ENCODE data around the gene ARL16. TPM values are rescaled to one million over a fixed set of nuclear protein-coding genes. Genes with fewer than 3 reads are reported as not detected.

ARL16 gene
- 39.8 TPM for total RNA-seq

GRCh38 chr17:81683584-81684441 lies at the start of gene ARL16, which contains the start of gene HGS:
TSS of gene ARL16 (minus strand) at chr17:81683797. CDS start at chr17:81683753, 44 bp downstream.
TSS of gene HGS (plus strand) at chr17:81684011. CDS start at chr17:81684067, 56 bp downstream.

DNA sequence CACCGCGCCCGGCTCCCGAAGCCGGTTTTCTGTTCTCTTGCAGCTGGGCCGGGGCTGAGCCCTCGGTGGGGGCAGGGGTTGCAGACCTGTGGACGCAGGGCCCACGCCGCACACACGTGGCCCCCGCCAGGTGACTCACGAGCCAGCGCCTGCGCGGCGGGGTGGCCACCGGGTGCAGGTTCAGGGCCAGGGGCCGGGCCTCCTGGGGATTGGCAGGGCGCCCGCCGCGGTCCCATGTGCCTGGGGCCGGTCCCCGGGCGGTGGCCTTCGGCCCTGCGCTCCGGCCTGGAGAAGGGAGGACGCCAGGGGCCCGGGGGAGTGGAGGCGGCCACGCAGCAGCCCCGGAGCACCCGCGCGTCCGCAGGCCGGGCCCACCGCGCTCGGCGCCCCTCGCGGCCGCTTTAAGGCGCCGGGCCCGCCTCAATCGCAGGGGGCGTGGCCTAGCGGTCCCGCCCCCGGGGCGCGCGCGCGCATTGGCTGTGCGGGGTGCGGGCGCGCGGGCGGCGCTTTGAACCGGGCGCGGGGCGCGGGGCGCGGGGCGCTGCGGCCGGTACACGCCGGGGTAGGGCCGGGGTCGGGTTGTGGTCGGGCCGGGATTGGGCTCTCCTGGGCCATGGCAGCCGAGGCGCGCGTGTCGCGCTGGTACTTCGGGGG lies 28.3 kb upstream of the ARL16 start, which contains the start of gene SLC25A10:
TSS of gene SLC25A10 (plus strand) at position 471 of the 654 bp plus-strand sequence. CDS start at position 614, 143 bp downstream.

DNA sequence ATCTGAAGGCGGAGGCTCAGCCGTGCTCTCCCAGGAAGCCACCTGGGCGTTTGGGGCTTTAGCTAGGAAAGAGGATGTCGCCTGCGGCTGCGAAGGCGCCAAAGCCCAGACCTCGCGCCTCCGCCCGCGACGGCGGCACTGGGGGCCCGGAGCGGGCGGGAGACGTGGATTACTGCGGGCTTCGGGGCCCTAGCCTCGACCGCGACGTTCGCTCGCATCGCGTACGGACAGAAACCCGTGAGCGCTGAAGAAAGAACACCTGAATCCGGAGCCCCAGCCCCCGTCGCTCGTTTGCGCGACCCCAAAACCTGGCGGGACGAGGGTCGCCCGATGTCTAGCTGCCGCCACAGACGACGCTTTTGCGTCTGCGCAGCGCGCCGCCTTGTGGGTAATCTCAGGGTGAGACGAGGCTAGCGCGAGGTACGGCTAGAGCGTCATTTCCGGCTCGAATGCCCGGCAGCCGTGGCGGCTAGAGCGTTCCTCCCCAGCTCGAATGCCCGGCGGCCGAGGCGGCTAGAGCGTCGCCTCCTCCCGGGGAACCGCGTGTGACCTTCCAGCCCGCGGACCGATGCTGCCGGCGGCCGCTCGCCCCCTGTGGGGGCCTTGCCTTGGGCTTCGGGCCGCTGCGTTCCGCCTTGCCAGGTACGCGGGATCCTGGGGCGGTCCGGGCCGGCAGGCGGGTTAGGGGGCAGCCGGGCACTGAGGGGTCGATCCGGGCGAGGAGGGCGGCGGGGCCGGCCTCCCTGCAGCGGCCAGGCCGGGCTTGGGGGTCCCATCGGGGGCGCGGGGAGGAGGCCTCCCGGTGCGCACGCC lies 19.5 kb upstream of the ARL16 start, which contains the start of gene MRPL12:
TSS of gene MRPL12 (plus strand) at position 434 of the 813 bp plus-strand sequence. CDS start at position 569, 135 bp downstream.

DNA sequence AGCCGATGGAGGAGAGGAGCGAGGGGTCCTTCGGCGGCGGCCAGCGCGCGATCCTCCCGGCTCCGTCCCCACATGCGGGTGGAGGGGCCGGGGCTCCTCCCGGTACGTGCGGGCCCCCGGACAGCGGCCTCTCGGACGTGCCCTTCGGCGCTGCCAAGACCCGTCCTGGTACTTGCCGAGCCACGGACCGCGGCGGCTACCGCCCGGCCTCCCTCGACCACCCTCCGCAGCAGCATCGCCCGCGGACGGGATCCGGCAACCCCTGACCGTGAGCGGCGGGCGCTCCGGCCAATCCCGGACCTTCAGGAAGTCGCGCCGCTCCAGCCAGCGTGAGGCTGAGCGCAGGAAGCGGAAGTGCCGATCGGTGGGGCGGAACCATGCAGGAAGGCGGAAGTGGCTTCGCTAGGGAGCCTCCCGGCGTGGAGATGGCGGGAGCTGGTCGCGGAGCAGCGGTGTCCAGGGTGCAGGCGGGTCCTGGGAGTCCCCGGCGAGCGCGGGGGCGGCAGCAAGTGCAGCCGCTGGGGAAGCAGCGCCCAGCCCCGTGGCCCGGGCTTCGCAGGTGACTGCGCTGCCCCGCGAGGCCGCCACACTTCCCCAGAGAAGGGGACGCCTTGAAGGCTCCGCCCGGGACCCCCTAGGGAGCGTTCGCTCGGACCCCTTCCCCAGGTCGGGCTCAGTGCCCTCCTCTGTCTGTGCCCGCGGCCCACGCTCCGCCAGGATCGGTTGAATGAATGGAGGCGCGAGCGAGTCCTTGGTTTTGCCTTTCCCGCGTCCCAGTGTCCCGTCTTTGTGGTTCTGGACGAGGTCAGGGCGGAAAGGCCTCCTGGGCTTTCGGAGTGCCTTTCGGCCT lies 17.0 kb downstream of the ARL16 start, which contains the start of the genes CCDC137 and OXLD1:
TSS of gene CCDC137 (plus strand) at position 396 of the 850 bp plus-strand sequence. CDS start at position 426, 30 bp downstream.
TSS of gene OXLD1 (minus strand) at position 264 of the 850 bp plus-strand sequence. CDS start at position 236, 28 bp downstream.

GRCh38 chr17:81656118-81656743 lies 27.4 kb downstream of the ARL16 start, which contains the start of gene PDE6G:
TSS of gene PDE6G (minus strand) at chr17:81656542. CDS start at chr17:81653305, 3,237 bp downstream.

DNA sequence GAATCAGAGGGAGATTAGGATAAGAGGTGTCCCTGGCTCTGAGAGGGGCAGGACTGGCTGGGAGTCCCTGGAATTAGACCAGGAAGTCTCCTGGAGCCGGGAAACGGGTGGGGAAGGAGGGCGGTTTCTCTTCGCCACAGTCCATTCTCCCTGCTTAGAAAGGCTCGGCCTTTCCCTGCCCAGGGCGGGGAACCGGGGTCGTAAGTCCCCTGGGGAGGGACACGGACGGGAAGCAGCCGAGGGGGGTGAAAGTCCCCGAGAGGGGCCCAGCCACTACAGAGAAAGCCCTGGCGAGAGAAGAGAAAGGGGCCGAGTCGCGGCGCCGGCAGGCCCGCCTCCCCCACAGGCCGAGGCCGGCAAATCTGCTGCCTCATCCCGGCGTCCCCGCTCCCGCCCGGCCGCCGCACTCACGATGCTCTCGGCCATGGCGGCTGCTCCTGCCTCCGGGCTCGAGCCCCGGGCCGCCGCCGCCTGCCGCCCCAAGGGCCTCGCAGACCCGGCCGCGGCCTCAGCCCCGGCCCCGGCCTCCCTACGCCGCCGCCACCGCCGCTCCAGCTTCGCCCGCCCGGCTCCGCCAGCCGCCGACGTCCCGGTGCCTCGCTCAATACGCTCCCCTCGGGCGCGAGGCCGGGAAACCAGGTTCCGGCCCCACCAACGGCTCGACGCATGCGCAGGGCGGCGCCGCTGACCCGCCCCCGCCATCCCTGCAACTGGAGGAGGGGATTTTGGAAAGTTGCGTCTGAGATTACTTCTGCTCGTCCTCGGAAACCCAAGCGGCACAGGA lies 46.9 kb downstream of the ARL16 start, which contains the start of the genes NPLOC4 and TSPAN10:
TSS of gene NPLOC4 (minus strand) at position 608 of the 784 bp plus-strand sequence. CDS start at position 426, 182 bp downstream.
TSS of gene TSPAN10 (plus strand) at position 692 of the 784 bp plus-strand sequence. CDS start 5,217 bp downstream, outside the sequence.

Other genes with a start within 250 kb of the ARL16 start
- 5,635 TPM for gene ACTG1, start 171.0 kb downstream of the ARL16 start, total RNA-seq
- 7.9 TPM for gene FSCN2, start 155.4 kb downstream of the ARL16 start, total RNA-seq
- gene FAAP100, start 131.4 kb downstream of the ARL16 start, total RNA-seq = 44.5 TPM
- 75.5 TPM for gene NPLOC4, start 46.7 kb downstream of the ARL16 start, total RNA-seq
- 39.1 TPM for gene TSPAN10, start 46.6 kb downstream of the ARL16 start, total RNA-seq
- 6.4 TPM for gene PDE6G, start 27.3 kb downstream of the ARL16 start, total RNA-seq
- gene OXLD1, start 17.2 kb downstream of the ARL16 start, total RNA-seq = 21.6 TPM
- gene CCDC137, start 17.1 kb downstream of the ARL16 start, total RNA-seq = 33.9 TPM
- 54.9 TPM for gene HGS, start 214 bp upstream of the ARL16 start, total RNA-seq
- 9.3 TPM for gene MRPL12, start 19.6 kb upstream of the ARL16 start, total RNA-seq
- gene SLC25A10, start 28.5 kb upstream of the ARL16 start, total RNA-seq = 12.3 TPM
- 0.27 TPM for gene GCGR, start 120.4 kb upstream of the ARL16 start, total RNA-seq
- gene MCRIP1, start 149.5 kb upstream of the ARL16 start, total RNA-seq = 76.1 TPM
- gene PPP1R27, start 151.3 kb upstream of the ARL16 start, total RNA-seq = not detected
- 232 TPM for gene P4HB, start 176.7 kb upstream of the ARL16 start, total RNA-seq
- 54.5 TPM for gene ARHGDIA, start 187.5 kb upstream of the ARL16 start, total RNA-seq
- gene ALYREF, start 207.8 kb upstream of the ARL16 start, total RNA-seq = 77.1 TPM
- 86.6 TPM for gene ANAPC11, start 207.9 kb upstream of the ARL16 start, total RNA-seq
- gene NPB, start 218.4 kb upstream of the ARL16 start, total RNA-seq = 4.9 TPM
- 16.2 TPM for gene PCYT2, start 227.6 kb upstream of the ARL16 start, total RNA-seq
- 13.4 TPM for gene SIRT7, start 234.4 kb upstream of the ARL16 start, total RNA-seq
- gene MAFG, start 243.9 kb upstream of the ARL16 start, total RNA-seq = 17.0 TPM